HG03520 (cell line): Measurements from ENCODE around the gene BAZ2B.
"Not testable (repeated sequence)": the region's sequence is repeated elsewhere in the genome, so short reads cannot be mapped to it uniquely, and the experiment has no call there.

Experiments used
- ATAC-seq: cut with Tn5 transposase; IDR thresholded peaks from one replicate; pipeline ENCODE4 v1.9.1; 2021; ENCODE audit warnings: mild to moderate bottlenecking, moderate library complexity; ENCODE audit not compliant: unreplicated experiment

Gene BAZ2B

GRCh38 chr2:159616286-159616701, at the start of gene BAZ2B:
BAZ2B (minus strand) TSS chr2:159616548; CDS start chr2:159478719, 137,829 bp downstream.
- ATAC-seq, result no peak

- no peak for ATAC-seq
These were observed 44.9 kb upstream of the BAZ2B start for GRCh38 chr2:159661286-159661685.

- no peak for ATAC-seq
These were observed 42.8 kb upstream of the BAZ2B start for GRCh38 chr2:159658881-159659873.

GRCh38 chr2:159653962-159654361, 37.6 kb upstream of the BAZ2B start:
- ATAC-seq, result no peak

- no peak for ATAC-seq
These were observed 35.5 kb upstream of the BAZ2B start for GRCh38 chr2:159651884-159652283.

- no peak for ATAC-seq
These were observed 34.2 kb upstream of the BAZ2B start for GRCh38 chr2:159650574-159650973.

- ATAC-seq, result no peak
These were observed 32.3 kb upstream of the BAZ2B start for GRCh38 chr2:159648643-159649042.

- ATAC-seq, result no peak
These were observed 31.3 kb upstream of the BAZ2B start for GRCh38 chr2:159647667-159648066.

GRCh38 chr2:159640176-159640575, 23.8 kb upstream of the BAZ2B start:
- no peak for ATAC-seq

GRCh38 chr2:159639712-159640111, 23.4 kb upstream of the BAZ2B start:
- ATAC-seq, result no peak

GRCh38 chr2:159639071-159639470, 22.7 kb upstream of the BAZ2B start:
- ATAC-seq, result no peak

GRCh38 chr2:159637988-159638501, 21.7 kb upstream of the BAZ2B start:
- no peak for ATAC-seq

- ATAC-seq, result no peak
These were observed 20.9 kb upstream of the BAZ2B start for GRCh38 chr2:159637240-159637639.

GRCh38 chr2:159635006-159635789, 18.9 kb upstream of the BAZ2B start:
- no peak for ATAC-seq

GRCh38 chr2:159633219-159633618, 16.9 kb upstream of the BAZ2B start:
- no peak for ATAC-seq

- ATAC-seq, result not testable (repeated sequence)
These were observed 9.3 kb upstream of the BAZ2B start for GRCh38 chr2:159625628-159626027.

- no peak for ATAC-seq
These were observed 7.1 kb upstream of the BAZ2B start for GRCh38 chr2:159623436-159623835.

- ATAC-seq, result no peak
These were observed 6.6 kb upstream of the BAZ2B start for GRCh38 chr2:159622966-159623365.

GRCh38 chr2:159620796-159621195, 4.4 kb upstream of the BAZ2B start:
- ATAC-seq, result no peak

- ATAC-seq, result no peak
These were observed 1.3 kb upstream of the BAZ2B start for GRCh38 chr2:159617646-159618045.

- no peak for ATAC-seq
These were observed 752 bp upstream of the BAZ2B start for GRCh38 chr2:159617100-159617499.
